Glutamatergic neuron (in vitro differentiated cells): ENCODE results near the gene AIF1L. TPM values are rescaled to one million over a fixed set of nuclear protein-coding genes. Genes with fewer than 3 reads are reported as not detected.

Experiments used
- DNase-seq: peaks from one replicate; pipeline ENCODE4 v3.0.0; 2022
- H3K27ac Mint-ChIP-seq: one replicate; pipeline ENCODE4 v1.8.0; 2020; ENCODE audit warnings: mild to moderate bottlenecking, mixed read lengths, inconsistent platforms; ENCODE audit not compliant: unreplicated experiment
- H3K27me3 Mint-ChIP-seq: one replicate; pipeline ENCODE4 v1.8.0; 2020; ENCODE audit warnings: mild to moderate bottlenecking, moderate library complexity, mixed read lengths, inconsistent platforms; ENCODE audit not compliant: unreplicated experiment
- H3K36me3 Mint-ChIP-seq: one replicate; pipeline ENCODE4 v1.8.0; 2020; ENCODE audit warnings: mild to moderate bottlenecking, mixed read lengths, inconsistent platforms; ENCODE audit not compliant: unreplicated experiment
- H3K4me1 Mint-ChIP-seq: one replicate; pipeline ENCODE4 v1.8.0; 2020; ENCODE audit warnings: mild to moderate bottlenecking, low read depth, mixed read lengths, inconsistent platforms; ENCODE audit not compliant: unreplicated experiment
- H3K4me3 Mint-ChIP-seq: one replicate; pipeline ENCODE4 v1.8.0; 2020; ENCODE audit warnings: mild to moderate bottlenecking, mixed read lengths, inconsistent platforms; ENCODE audit not compliant: unreplicated experiment
- H3K9me3 Mint-ChIP-seq: one replicate; pipeline ENCODE4 v1.8.0; 2020; ENCODE audit warnings: mild to moderate bottlenecking, moderate library complexity, mixed read lengths, inconsistent platforms; ENCODE audit not compliant: unreplicated experiment
- total RNA-seq: library from RNA; stranded (reverse); fragmentation: NEBNext Ultra II Directional; extraction: Animal tissue kit (Norgen Biotek cat#: 25700); gene quantifications from one replicate; pipeline ENCODE4 v1.2.1, GENCODE V29; 2021; ENCODE audit not compliant: unreplicated experiment
- TF ChIP-seq, protein P1 (sequence below): fragments of 200-600 bp; sonication (generic); IDR thresholded peaks from one replicate; pipeline ENCODE4 v1.5.0; 2021; ENCODE audit not compliant: partially characterized antibody, unreplicated experiment

AIF1L gene
- total RNA-seq, 1 donor from 2014 or later: 16.7 TPM

DNA sequence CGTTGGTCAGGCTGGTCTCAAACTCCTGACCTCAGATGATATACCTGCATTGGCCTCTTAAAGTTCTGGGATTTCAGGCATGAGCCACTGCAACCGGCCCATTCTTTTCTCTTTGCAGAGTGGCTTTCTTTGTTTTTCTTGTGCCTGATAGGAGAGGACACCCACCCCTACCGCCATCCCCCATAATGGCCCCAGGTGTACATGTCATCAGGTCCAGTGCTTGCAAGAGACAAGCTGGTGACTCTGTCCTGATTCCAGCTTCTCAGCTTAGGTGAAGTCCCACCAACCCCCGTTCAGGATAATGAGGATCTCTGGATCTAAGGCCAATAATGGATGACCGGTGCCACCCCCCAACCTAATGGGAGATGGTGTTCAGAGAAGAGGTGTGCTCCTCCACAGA lies 2.3 kb upstream of the AIF1L start:
- TF ChIP-seq, protein P1, sequence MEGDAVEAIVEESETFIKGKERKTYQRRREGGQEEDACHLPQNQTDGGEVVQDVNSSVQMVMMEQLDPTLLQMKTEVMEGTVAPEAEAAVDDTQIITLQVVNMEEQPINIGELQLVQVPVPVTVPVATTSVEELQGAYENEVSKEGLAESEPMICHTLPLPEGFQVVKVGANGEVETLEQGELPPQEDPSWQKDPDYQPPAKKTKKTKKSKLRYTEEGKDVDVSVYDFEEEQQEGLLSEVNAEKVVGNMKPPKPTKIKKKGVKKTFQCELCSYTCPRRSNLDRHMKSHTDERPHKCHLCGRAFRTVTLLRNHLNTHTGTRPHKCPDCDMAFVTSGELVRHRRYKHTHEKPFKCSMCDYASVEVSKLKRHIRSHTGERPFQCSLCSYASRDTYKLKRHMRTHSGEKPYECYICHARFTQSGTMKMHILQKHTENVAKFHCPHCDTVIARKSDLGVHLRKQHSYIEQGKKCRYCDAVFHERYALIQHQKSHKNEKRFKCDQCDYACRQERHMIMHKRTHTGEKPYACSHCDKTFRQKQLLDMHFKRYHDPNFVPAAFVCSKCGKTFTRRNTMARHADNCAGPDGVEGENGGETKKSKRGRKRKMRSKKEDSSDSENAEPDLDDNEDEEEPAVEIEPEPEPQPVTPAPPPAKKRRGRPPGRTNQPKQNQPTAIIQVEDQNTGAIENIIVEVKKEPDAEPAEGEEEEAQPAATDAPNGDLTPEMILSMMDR: no peak
- Mint-ChIP-seq H3K27ac (peak overlapping the region; percentile 12), H3K27me3 (peaks cover 3% of the 10 kb centered on the region), H3K9me3 (peaks cover 5% of the 10 kb centered on the region), H3K36me3 (no peaks in the 10 kb centered on the region), H3K4me3 (no peak overlapping the region), H3K4me1 (peaks cover 5% of the 10 kb centered on the region)
- DNase-seq: no peak

DNA sequence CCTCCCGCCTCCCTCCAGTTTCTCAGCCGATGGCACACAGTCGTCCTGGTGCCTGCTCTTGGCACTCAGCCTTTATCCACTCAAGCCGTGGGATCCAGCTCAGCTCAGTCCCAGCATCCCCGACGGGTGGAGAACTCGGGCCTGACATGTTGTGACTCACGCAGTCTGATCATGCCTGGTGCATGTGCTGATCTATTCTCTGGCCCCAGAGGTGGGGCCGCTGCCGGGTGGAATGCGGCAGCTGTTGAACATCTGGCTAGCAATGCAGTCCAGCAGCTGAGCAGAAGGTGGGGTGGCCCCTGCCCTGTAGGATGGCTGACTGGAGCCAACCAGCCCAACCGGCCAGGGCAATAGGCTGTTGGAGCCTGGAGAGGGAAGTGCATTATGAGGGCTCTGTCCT lies 1.7 kb upstream of the AIF1L start:
- Mint-ChIP-seq H3K27me3 (peaks cover 3% of the 10 kb centered on the region), H3K9me3 (peaks cover 5% of the 10 kb centered on the region), H3K36me3 (no peaks in the 10 kb centered on the region), H3K4me3 (no peak overlapping the region), H3K27ac (no peak overlapping the region), H3K4me1 (peaks cover 6% of the 10 kb centered on the region)
- TF ChIP-seq, protein P1: no peak
- no peak for DNase-seq

DNA sequence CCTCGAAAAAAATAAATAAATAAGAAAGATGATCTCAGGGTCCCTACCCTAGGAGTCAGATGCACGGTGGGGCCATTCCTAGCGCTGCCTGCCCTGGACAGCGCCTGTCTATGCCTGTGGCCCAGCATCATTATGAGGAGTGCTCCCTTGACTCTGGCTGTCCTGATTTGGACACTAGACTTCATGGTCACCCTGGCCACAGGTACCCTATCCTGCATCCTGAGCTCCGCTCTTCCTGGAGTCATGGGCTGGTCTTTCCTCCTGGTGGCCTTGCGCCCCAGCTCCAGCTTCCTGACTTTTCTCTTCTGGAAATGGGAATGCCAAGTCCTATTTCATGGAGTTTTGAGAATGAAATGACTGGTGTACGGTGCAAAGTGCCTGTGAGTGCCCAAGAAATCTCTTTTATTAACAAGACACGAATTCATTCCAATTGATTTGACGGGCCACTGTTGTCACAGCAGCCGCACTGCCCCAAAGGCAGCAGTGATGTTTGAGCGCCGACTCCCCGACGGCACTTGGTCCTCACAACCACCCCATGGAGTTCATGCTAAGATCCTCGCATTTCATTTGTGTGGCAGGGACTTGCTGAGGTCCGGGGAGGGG lies 564 bp upstream of the AIF1L start:
- DNase-seq: no peak
- Mint-ChIP-seq H3K36me3 (no peaks in the 10 kb centered on the region), H3K9me3 (peaks cover 5% of the 10 kb centered on the region)

DNA sequence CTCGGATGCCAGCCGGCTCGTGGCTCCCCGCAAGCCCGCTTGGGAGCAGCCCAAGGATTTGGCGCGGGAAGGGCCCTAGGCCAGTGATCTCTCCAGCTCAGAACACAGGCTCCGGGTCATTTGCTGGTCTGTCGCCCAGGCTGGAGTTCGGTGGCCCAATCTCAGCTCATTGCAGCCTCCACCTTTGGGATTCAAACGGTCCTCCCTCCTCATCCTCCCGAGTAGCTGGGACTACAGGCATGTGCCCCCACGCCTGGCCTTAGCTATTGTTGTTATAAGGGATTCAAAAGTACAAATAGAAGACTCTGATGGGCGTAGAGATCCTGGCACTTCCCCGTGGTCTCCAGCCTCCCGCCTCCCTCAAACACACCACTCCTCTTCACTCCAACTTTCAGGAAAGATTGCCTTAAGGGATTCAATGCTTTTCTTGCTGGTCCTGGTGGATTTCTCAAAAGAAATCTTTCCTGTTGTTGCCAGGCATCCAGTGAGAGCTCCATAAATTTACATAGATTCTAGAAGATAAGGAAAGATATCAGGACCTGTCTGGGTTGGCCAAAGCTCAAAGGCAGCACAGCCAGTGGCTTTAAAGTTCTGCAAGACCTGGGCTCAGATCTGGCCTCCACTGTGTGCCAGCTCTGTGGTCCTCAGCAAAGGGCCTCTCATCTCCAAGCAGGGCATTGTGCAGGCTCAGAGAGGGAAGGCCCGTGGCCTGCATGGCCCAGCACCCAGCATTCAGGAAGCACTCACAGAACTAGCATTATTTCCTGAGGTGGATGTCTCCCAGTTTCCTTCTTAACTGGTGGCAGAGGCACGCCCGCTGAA lies 1.0 kb downstream of the AIF1L start:
- TF ChIP-seq, protein P1: no peak
- peak overlapping the region; percentile 46 for H3K4me3 Mint-ChIP-seq
- H3K4me1 Mint-ChIP-seq: peaks cover 2% of the 10 kb centered on the region
- H3K9me3 Mint-ChIP-seq: peaks cover 5% of the 10 kb centered on the region
- peaks cover 3% of the 10 kb centered on the region for H3K27me3 Mint-ChIP-seq
- no peak for DNase-seq
- no peaks in the 10 kb centered on the region for H3K36me3 Mint-ChIP-seq
- no peak overlapping the region for H3K27ac Mint-ChIP-seq

More for the DNA sequence above, 564 bp upstream of the AIF1L start:
- Mint-ChIP-seq H3K27me3 (peaks cover 3% of the 10 kb centered on the region), H3K4me3 (peak overlapping the region; percentile 81), H3K27ac (no peak overlapping the region), H3K4me1 (peaks cover 6% of the 10 kb centered on the region)
- TF ChIP-seq, protein P1: no peak

DNA sequence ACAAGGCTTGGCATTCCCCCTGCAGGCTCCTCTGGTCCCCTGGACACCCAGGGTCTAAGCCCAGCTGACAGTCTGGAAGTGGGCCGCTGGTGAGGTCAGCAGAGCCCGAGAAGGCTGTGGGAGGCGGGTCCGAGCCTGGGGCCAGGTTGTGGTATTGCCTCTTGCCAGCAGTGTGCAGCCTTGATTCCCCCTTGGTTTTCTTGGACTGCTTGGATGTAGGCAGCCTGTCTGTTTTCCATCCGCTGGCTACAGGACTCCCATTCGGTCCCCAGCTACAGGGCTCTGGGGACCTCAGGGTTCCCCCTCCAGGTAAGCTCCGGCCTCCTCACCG lies 1.6 kb downstream of the AIF1L start:
- Mint-ChIP-seq H3K27me3 (peaks cover 3% of the 10 kb centered on the region), H3K36me3 (no peaks in the 10 kb centered on the region), H3K27ac (no peak overlapping the region), H3K4me1 (peaks cover 2% of the 10 kb centered on the region), H3K4me3 (no peak overlapping the region), H3K9me3 (peaks cover 5% of the 10 kb centered on the region)
- TF ChIP-seq, protein P1: no peak
- DNase-seq: no peak
